Measurements from ENCODE around the gene GIT2. TPM values are rescaled to one million over a fixed set of nuclear protein-coding genes. Genes with fewer than 3 reads are reported as not detected.
"Not testable (repeated sequence)": the region's sequence is repeated elsewhere in the genome, so short reads cannot be mapped to it uniquely, and the experiment has no call there.

GIT2 gene
- total and polyA plus RNA-seq, 9 donors: 37.1 to 63.0 (median 45.9) TPM

DNA sequence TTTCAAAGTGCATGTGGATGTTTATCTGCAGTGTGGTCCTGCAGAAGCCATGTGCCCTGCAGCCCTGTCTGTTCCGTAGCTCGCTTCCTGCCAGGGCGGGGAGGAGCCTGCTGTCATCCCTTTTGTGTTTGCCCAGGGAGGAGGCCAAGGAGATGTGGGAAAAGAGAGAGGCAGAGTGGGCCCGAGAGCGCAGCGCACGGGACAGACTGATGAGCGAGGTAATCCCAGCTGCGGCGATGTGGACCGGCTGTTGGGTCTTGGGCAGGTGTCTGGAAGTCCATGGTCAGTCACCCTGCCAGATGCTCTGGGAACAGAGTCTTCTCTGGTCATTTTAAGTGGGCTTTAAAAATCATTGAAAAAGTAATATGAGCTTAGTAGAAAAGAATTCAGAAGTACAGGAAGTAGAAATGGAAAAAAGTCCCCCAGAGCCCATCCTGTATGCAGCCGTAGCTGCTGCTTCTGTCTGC lies 83.3 kb downstream of the GIT2 start:
- Histone ChIP-seq H3K4me1 (ENCODE audit: control insufficient read depth, insufficient read depth, low read length) (peaks cover 19% of the 10 kb centered on the region), H3K9me3 (replicated peaks; ENCODE audit: control insufficient read depth, low read depth, low read length) (no peaks in the 10 kb centered on the region), H3K27me3 (ENCODE audit: control insufficient read depth, insufficient read depth, low read length) (no peaks in the 10 kb centered on the region), H3K4me3 (ENCODE audit: low read length) (no peak overlapping the region), H3K36me3 (ENCODE audit: control insufficient read depth, insufficient read depth, low read length) (peaks cover 82% of the 10 kb centered on the region), H3K27ac (ENCODE audit: low read length) (peak overlapping the region; percentile 90)
- 21% methylated on average over 10 of the region's 12 CpGs for WGBS (ENCODE audit: insufficient coverage)
- DNase-seq: peak; percentile 89

DNA sequence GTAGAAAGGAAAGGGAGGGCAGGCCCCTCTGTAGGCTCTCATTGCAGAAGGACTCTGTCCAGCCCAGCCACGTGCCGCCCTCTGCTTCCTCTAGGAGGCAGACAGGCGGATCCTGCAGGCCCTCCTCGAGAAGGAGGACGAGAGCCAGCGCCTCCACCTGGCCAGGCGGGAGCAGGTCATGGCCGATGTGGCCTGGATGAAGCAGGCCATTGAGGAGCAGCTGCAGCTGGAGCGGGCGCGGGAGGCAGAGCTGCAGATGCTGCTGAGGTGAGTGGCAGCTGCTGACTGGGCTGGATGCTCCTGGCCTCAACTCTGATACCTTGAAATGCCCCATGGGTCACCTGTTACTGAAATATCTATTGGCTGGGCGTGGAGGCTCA lies 85.2 kb downstream of the GIT2 start:
- no peak for DNase-seq
- Histone ChIP-seq H3K27ac (ENCODE audit: low read length) (no peak overlapping the region), H3K9me3 (replicated peaks; ENCODE audit: control insufficient read depth, low read depth, low read length) (no peaks in the 10 kb centered on the region), H3K36me3 (ENCODE audit: control insufficient read depth, insufficient read depth, low read length) (peaks cover 85% of the 10 kb centered on the region), H3K27me3 (ENCODE audit: control insufficient read depth, insufficient read depth, low read length) (no peaks in the 10 kb centered on the region), H3K4me1 (ENCODE audit: control insufficient read depth, insufficient read depth, low read length) (peaks cover 19% of the 10 kb centered on the region), H3K4me3 (ENCODE audit: low read length) (no peak overlapping the region)
- WGBS (ENCODE audit: insufficient coverage): 60% methylated on average over 12 of the region's 12 CpGs

DNA sequence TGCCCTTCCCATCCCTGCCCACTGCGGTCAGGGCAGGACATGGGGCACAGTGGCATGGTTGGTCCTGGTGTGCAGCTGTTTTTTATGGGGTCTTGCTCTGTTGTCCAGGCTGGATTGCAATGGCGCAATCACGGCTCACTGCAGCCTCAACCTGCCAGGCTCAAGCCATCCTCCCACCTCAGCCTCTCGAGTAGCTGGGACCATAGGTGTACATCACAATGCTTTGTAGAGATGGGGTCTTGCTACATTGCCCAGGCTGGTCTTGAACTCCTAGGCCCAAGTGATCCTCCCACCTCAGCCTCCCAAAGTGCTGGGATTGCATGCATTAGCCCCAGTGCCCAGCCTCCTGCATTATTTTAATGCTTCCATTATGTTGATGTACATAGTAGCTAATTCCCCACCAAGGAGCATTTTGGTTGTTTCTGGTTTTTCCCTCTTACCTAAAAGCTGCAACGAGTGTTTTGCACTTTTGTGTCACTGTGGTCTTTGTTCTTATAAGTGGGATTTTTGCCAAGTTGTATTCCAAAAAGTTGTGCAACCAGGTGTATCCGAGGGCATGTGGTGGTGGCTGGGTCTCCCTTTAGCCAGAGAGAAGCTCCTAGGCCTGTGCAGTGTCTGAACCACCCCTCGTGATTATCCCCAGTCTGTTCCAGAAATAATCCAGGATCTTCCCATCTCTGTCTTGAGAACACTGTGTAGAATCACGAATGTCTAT lies 85.8 kb downstream of the GIT2 start:
- WGBS (ENCODE audit: insufficient coverage): no CpG with 5 or more reads among the region's 8 CpGs
- Histone ChIP-seq H3K9me3 (replicated peaks; ENCODE audit: control insufficient read depth, low read depth, low read length) (no peaks in the 10 kb centered on the region), H3K27me3 (ENCODE audit: control insufficient read depth, insufficient read depth, low read length) (no peaks in the 10 kb centered on the region), H3K4me1 (ENCODE audit: control insufficient read depth, insufficient read depth, low read length) (peaks cover 19% of the 10 kb centered on the region), H3K36me3 (ENCODE audit: control insufficient read depth, insufficient read depth, low read length) (peaks cover 85% of the 10 kb centered on the region), H3K4me3 (ENCODE audit: low read length) (no peak overlapping the region), H3K27ac (ENCODE audit: low read length) (no peak overlapping the region)
- DNase-seq: no peak

DNA sequence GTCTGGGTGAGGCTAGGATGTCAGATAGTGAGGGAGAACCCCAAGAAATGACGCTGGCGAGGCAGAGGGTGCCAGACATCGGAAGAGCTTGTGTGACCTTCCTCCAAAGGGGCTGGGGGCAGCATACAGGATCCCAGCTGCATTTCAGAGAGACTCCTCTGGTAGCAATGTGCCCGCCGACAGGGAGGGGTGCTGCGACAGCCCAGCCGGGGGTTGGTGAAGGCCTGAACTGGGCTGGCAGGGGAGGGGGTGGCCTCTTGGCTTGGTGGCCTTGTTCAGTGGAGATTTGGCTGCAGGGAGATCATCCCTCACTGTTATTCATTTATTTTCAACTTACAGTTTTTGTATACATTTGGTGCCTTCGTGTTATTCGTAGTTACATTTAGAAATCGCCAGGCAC lies 90.9 kb downstream of the GIT2 start:
- H3K36me3 ChIP-seq (ENCODE audit: control insufficient read depth, insufficient read depth, low read length): peaks cover 68% of the 10 kb centered on the region
- no peak overlapping the region for H3K4me3 ChIP-seq (ENCODE audit: low read length)
- no peaks in the 10 kb centered on the region for H3K9me3 ChIP-seq (replicated peaks; ENCODE audit: control insufficient read depth, low read depth, low read length)
- peaks cover 10% of the 10 kb centered on the region for H3K4me1 ChIP-seq (ENCODE audit: control insufficient read depth, insufficient read depth, low read length)
- H3K27ac ChIP-seq (ENCODE audit: low read length): no peak overlapping the region
- 97% methylated on average over 5 of the region's 10 CpGs for whole genome bisulfite sequencing (ENCODE audit: insufficient coverage)
- DNase-seq: no peak
- H3K27me3 ChIP-seq (ENCODE audit: control insufficient read depth, insufficient read depth, low read length): no peaks in the 10 kb centered on the region

GRCh38 chr12:109902891-109903418 lies 93.2 kb downstream of the GIT2 start:
- Histone ChIP-seq H3K36me3 (ENCODE audit: control insufficient read depth, insufficient read depth, low read length) (peaks cover 53% of the 10 kb centered on the region), H3K4me3 (ENCODE audit: low read length) (no peak overlapping the region), H3K4me1 (ENCODE audit: control insufficient read depth, insufficient read depth, low read length) (peaks cover 10% of the 10 kb centered on the region), H3K27ac (ENCODE audit: low read length) (no peak overlapping the region), H3K9me3 (replicated peaks; ENCODE audit: control insufficient read depth, low read depth, low read length) (no peaks in the 10 kb centered on the region), H3K27me3 (ENCODE audit: control insufficient read depth, insufficient read depth, low read length) (no peaks in the 10 kb centered on the region)
- DNase-seq: no peak
- 46% methylated on average over 15 of the region's 15 CpGs for WGBS (ENCODE audit: insufficient coverage)

DNA sequence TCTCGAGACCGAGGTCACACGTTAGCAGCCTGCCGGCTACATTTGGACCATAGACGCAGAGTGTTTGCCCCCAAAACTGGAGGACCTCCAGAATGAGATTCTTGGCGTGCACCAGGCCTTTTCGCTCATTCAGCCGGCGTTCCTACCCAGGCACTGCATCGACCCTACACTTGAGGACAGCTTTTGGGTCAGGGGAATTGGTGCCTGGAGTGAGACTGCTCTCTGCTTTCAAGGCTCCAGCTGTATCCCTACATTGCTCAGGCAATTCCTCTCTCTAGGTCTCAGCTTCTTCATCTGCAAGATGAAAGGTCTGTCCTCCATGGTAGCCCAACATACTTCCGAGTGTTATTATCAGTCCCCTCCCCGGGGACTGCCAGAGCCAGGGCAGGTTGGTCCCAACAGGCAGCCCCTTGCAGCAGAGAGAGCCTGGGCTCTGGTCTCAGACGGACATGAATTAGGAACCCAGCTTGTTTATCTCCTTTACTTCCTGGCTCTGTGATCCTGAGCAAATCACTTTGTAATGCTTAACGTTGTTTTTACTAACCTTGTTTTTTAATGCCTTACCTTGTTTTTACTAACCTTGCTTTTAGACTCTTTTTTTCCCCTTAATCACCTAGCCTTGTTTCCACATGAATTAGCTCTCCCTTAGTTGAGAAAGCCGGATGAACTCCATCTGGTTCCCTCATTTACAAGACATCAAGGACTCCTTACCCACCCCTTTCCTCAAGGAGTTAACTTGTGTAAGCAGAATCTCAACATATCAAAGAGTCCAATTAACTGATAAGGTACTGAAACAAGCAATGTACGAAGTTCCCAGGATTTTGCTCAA lies 95.2 kb downstream of the GIT2 start:
- Histone ChIP-seq H3K4me3 (ENCODE audit: low read length) (peak overlapping the region; percentile 74), H3K36me3 (ENCODE audit: control insufficient read depth, insufficient read depth, low read length) (peaks cover 33% of the 10 kb centered on the region), H3K27me3 (ENCODE audit: control insufficient read depth, insufficient read depth, low read length) (no peaks in the 10 kb centered on the region), H3K4me1 (ENCODE audit: control insufficient read depth, insufficient read depth, low read length) (peaks cover 10% of the 10 kb centered on the region), H3K9me3 (replicated peaks; ENCODE audit: control insufficient read depth, low read depth, low read length) (no peaks in the 10 kb centered on the region), H3K27ac (ENCODE audit: low read length) (peak overlapping the region; percentile 86)
- 0% methylated on average over 13 of the region's 16 CpGs for WGBS (ENCODE audit: insufficient coverage)
- DNase-seq: no peak

DNA sequence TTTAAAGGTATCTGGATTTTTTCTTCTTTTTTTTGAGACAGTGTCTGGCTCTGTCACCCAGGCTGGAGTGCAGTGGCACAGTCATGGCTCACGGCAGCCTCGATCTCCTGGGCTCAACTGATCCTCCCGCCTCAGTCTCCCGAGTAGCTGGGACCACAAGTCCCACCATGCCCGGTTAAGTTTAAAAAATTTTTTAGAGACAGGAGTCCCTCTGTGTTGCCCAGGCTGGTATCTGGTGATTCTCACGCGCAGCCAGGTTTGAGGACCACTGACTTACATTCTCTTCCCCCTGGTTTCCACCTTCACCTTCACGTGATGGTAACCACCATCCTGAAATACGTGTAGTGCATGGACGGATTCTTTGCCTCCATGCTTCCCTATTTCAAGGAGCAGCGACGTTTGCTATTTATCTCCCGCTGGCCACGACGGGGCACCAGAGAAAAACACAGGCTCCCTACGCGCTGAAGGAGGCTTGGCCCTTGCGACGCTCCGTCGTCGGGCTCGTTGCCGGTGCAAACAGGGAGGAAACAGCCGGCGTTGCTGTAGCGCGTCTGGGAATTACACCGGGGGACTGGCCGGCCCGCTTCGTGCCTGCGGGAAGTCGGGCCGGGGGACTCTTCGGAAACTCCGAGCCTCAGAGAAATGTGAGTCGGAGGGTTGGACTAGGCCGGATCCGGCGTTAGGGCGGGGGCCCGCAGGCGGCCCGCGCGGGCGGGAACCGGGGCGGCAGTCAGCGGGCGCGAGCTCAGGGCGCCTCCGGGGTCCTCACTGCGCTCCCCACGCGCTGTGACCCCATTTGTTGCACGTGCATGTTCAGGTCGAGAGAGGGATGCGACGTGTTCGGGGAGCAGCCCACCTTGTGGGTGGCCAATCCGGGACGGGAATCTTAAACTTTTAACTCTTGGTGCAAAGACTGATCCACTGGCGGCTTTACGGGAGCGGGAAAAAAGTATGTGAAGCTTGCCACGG lies 96.1 kb downstream of the GIT2 start, which contains the start of gene TCHP:
TSS of gene TCHP (plus strand) at position 492 of the 969 bp plus-strand sequence. CDS start 2,753 bp downstream, outside the sequence.
- DNase-seq: peak; percentile 97
- under 1% methylated on average over 69 of the region's 69 CpGs for WGBS (ENCODE audit: insufficient coverage)
- peaks cover 10% of the 10 kb centered on the region for H3K4me1 ChIP-seq (ENCODE audit: control insufficient read depth, insufficient read depth, low read length)
- peak within 1 kb of the TSS; percentile 74 for H3K4me3 ChIP-seq (ENCODE audit: low read length)
- H3K9me3 ChIP-seq (replicated peaks; ENCODE audit: control insufficient read depth, low read depth, low read length): no peaks in the 10 kb centered on the region
- H3K36me3 ChIP-seq (ENCODE audit: control insufficient read depth, insufficient read depth, low read length): peaks cover 24% of the 10 kb centered on the region
- peak within 1 kb of the TSS; percentile 86 for H3K27ac ChIP-seq (ENCODE audit: low read length)
- no peaks in the 10 kb centered on the region for H3K27me3 ChIP-seq (ENCODE audit: control insufficient read depth, insufficient read depth, low read length)

DNA sequence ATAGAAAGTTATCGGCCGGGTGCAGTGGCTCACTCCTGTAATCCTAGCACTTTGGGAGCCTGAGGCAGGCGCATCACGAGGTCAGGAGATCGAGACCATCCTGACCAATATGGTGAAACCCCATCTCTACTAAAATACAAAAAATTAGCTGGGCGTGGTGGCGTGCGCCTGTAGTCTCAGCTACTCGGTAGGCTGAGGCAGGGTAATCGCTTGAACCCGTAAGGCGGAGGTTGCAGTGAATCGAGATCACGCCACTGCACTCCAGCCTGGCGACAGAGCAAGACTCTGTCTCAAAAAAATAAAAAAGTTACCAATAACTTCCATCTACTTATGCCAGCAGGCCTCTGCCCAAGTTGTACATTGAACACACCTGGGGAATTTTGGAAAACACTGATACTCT lies 96.8 kb downstream of the GIT2 start:
- H3K27ac ChIP-seq (ENCODE audit: low read length): peak overlapping the region; percentile 86
- H3K4me3 ChIP-seq (ENCODE audit: low read length); H3K4me1 ChIP-seq (ENCODE audit: control insufficient read depth, insufficient read depth, low read length); H3K27me3 ChIP-seq (ENCODE audit: control insufficient read depth, insufficient read depth, low read length); H3K9me3 ChIP-seq (replicated peaks; ENCODE audit: control insufficient read depth, low read depth, low read length); DNase-seq: not testable (repeated sequence)
- WGBS (ENCODE audit: insufficient coverage): 76% methylated on average over 9 of the region's 15 CpGs
- H3K36me3 ChIP-seq (ENCODE audit: control insufficient read depth, insufficient read depth, low read length): peaks cover 16% of the 10 kb centered on the region

DNA sequence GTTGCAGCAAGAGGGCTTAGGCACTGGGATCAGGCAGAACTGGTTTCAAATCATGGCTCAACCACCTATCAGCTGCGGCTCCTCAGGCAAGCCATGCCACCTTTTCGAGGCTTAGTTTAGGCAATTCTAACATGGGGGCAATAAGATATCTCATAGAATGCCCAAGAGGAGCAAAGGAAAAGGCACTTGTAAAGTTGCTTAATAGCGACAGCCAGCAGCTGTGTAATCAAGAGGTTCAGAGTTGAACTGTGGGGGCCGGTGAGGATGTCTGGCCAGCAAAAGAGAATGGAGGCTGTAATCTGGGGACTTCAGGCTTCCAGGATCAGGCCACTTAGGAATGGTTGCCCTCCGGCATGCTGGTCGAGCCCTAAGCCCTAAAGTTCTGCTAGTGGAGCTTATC lies 99.1 kb downstream of the GIT2 start:
- Histone ChIP-seq H3K36me3 (ENCODE audit: control insufficient read depth, insufficient read depth, low read length) (no peaks in the 10 kb centered on the region), H3K9me3 (replicated peaks; ENCODE audit: control insufficient read depth, low read depth, low read length) (no peaks in the 10 kb centered on the region), H3K4me3 (ENCODE audit: low read length) (no peak overlapping the region), H3K4me1 (ENCODE audit: control insufficient read depth, insufficient read depth, low read length) (peaks cover 10% of the 10 kb centered on the region), H3K27me3 (ENCODE audit: control insufficient read depth, insufficient read depth, low read length) (no peaks in the 10 kb centered on the region), H3K27ac (ENCODE audit: low read length) (no peak overlapping the region)
- no peak for DNase-seq
- WGBS (ENCODE audit: insufficient coverage): 92% methylated on average over 4 of the region's 6 CpGs
